HG03175 (cell line): ENCODE results near the gene ARHGAP27.
"Not testable (repeated sequence)": the region's sequence is repeated elsewhere in the genome, so short reads cannot be mapped to it uniquely, and the experiment has no call there.

Source experiments
- ATAC-seq: cut with Tn5 transposase; IDR thresholded peaks from one replicate; pipeline ENCODE4 v1.9.1; 2021; ENCODE audit warnings: mild to moderate bottlenecking, moderate library complexity; ENCODE audit not compliant: unreplicated experiment

ARHGAP27 gene

DNA sequence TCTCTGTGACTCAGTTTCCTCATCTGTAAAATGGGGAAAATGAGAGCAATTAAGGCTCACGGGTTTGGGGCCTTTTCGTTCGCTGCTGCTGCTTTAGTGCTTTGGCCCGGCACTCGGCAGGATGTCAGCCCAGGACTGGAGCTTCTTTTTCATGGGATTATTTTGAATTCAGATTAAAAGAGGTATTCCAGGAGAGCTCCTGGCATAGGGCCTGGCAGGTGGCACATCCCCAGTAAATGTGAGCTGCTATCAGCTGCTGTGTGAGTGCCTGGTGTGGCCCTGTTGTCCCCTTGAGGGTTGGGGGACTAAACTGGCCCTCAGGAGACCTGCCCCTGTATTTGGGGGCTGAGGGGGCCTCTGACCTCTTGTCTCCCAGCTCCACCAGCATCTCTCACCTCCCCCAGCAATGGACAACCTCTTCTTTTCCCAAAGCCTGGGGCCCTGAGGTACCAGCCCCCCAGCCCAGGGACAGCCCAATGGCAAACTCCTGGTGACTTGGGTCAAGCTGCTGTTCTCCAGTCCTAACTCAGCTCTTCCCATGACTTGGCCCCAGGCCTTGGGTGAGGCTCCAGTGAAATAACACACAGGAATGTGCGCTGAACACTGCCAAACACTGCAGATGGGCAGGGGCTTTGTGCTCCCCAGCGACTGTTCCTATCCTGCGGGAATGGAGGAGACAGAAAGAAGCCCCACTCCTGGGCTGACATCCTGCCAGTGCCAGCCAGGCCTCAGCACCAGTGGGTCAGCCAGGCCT is 14.4 kb upstream of the ARHGAP27 start:
- ATAC-seq, result not testable (repeated sequence)

GRCh38 chr17:45445901-45446743 is 13.5 kb upstream of the ARHGAP27 start:
- ATAC-seq, result not testable (repeated sequence)

- not testable (repeated sequence) for ATAC-seq
Measured at GRCh38 chr17:45444856-45445820, 12.5 kb upstream of the ARHGAP27 start.

DNA sequence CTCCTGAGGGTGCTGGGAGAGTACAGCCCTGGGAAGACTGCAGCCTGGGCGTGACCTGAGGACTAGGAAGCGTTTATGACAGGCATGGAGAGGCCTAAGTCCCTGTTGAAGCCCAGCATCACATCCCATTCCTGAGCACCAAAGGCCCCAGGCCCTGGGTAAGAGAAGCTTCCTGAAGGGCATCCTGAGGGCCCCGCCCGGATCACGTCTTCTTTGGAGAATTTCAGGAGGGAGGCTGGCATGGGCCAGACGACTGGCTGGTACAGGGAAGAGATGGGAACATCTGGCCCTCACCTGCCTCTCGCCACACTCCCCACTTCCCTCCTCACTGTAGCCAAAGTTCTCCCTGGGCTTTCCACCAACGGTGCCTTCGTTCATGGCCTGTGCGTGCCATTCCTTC is 11.6 kb upstream of the ARHGAP27 start:
- ATAC-seq, result not testable (repeated sequence)

DNA sequence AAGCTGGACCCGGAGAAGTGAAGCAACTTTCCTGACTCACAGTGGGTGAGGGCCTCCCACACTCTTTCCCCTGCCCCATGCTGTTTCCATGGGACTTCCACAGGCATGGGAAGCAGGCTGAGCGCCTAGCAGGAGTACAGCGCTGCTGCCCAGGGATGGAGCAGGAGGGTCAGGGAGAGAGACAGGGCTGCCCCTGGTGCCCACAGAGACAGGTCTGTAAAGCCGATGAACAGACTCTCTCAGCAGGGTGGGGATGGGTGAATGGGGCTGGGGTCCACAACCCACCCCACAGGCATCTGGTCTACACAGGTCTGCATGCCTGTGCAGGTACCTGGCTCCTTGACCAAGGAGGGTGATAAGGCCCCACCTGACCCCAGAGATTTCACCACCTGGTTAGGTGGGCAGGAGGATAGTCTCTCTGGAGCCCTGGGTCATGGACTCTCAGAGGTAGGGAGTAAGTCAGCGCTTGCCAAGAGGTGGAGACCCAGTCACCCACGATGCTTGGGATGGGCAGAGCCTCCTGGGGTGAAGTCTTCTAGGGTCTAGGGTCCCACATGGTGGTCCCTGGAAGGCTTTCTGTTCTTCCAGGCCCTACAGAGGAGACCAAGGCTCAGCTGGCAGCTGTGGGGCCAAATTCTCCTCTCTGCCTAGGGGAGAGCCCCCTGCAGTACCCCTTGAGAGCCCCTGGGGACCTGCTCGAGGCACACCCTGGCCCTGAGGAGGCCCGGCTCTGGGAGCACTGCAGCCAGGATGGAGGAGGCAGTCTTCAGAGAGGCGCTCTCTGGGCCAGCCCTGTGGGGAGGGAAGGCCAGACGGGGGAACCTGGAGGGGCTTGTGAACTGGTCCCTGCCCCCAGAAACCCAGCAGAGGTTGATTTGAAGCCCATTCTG is 10.9 kb upstream of the ARHGAP27 start:
- ATAC-seq, result not testable (repeated sequence)

- ATAC-seq, result no peak
Measured at GRCh38 chr17:45441526-45442310, 9.0 kb upstream of the ARHGAP27 start.

DNA sequence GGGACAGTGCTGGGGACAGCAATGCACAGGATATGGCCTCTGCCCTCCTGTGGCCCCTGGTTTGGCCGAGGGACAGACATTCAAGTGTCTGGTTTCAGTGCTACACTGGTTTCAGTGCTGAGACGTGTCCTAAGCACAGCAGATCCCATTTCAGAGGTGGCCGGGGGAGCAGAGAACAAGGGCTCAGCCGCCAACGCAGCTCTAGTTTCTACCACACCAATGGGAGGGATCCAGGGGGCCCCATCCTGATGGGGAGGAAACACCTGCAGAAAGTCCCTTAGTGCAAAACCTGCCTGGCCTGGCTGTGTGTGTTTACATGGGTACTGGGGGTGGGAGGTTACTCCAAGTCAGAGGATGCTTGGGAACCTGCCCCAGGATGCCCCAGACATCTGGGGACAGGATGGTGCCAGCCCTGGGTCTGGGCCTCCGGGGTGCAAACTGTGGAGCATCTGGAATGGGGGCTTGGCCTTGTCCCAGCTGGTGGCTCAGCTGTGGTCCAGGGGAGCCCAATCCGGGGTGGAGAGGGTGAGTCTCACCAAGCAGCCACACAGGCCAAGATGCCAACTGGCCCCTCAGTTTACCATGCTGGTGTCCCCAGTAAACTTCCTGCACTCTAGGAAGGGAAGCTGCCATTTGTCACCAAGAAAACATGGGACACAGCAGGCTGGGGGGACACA is 8.3 kb upstream of the ARHGAP27 start:
- peak; percentile 62 for ATAC-seq

- no peak for ATAC-seq
Measured at GRCh38 chr17:45440161-45440778, 7.6 kb upstream of the ARHGAP27 start.

- ATAC-seq, result no peak
Measured at GRCh38 chr17:45438931-45439610, 6.4 kb upstream of the ARHGAP27 start.

- ATAC-seq, result no peak
Measured at GRCh38 chr17:45437465-45438283, 5.0 kb upstream of the ARHGAP27 start.

- ATAC-seq, result no peak
Measured at GRCh38 chr17:45436625-45437464, 4.2 kb upstream of the ARHGAP27 start.

GRCh38 chr17:45436161-45436560 is 3.5 kb upstream of the ARHGAP27 start:
- no peak for ATAC-seq

GRCh38 chr17:45435481-45435880 is 2.8 kb upstream of the ARHGAP27 start:
- no peak for ATAC-seq

DNA sequence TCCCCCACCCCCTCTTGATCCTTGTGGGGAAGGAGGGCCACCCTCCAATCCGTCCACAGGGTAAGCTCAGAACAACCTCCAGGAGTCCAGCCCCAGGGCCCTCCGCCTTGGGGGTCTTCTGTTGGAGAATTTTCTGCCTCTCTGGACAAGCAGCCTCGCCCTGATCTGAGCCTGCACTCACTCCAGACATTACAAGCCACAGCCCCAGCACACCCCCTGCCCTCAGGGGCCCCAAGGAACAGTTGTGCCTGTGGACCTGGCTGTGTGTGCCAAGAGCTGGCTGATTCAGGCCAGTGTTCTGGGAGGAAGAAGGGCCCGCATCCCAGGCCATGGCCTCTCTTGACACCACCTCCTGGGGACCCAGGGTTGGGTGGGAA is 477 bp upstream of the ARHGAP27 start:
- no peak for ATAC-seq

DNA sequence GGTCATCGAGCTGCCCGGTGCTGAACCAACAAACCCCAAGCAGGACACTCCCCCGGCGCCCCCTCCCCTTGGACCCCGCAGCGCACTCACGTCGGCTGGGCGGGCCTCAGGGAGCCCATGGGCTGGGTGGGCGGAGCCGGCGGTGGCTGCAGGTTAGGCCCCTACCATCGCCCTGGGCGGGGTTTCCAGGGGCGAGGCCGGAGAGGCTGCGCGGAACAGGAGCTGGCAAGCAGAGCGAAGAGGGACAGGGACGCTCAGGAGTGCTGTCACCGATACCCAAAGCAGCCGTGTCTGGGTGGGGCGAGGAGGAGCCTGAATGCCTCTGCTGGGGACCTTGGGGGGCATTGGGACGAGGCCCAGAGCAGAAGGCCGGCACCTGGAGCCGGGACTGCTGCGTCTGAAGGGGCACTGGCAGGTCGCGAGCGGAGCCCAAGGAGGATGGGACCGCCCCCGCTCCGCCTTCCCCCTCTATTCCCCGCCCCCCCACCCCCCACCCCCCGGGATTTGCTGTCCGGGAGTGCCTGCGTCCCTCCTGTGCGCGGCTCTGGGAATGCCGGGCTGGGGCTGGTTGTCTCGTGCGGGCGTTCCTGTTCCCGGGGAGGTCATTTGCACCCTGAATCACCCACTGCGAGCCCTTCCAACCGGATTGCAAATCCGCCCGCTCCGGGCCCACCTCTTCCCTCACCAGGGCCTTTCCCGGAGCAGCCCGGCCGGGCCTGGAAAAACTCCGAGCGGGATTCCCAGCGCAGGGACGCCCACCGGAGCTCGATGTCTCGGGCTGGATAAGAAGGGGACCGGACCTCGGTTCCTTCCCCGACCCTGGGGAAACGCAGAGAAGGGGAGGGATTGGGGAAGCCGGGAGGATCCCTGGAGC is 902 bp downstream of the ARHGAP27 start:
- peak; percentile 53 for ATAC-seq
